Measurements from ENCODE around the gene DCAF4.

Gene DCAF4

DNA sequence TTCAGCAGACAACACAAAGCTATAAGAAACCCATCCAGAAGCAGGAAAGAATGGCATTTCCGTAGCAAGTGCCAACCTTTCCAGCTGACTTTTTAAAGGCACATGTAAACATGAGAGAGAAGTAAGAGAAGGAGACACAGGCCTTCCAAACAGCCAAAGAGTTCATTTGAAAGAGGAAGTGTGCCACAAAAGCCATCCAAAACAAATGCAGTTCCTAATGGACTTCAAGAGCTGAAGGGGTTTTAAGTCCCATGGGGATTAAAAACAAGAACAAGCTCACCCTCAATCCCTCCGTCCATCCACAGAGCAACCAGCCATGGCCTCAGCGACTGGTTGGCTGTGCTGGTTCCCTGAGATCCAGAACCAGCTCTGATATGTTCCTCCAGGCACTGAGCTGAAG lies 27.8 kb upstream of the DCAF4 start:
- no peak for DNase-seq

DNA sequence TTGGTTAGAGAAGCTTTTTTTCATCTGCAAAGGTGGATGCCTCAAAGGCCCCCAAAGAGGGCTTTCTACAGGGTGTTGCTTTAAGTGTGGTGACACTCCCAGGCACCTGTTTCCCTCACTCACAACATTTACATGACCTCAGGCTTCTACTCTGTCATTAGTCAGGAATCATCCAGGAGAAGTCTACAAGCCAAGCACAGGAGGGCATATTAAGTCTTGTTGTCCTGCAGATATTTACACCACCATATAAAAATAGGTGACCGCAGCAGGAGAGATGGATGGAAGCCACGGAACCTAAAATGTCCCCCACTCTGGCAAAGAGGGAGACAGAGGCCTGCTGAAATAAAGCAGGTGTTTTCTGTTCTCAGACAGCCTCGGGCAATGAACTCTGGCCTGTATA lies 24.9 kb upstream of the DCAF4 start:
- no peak for DNase-seq

DNA sequence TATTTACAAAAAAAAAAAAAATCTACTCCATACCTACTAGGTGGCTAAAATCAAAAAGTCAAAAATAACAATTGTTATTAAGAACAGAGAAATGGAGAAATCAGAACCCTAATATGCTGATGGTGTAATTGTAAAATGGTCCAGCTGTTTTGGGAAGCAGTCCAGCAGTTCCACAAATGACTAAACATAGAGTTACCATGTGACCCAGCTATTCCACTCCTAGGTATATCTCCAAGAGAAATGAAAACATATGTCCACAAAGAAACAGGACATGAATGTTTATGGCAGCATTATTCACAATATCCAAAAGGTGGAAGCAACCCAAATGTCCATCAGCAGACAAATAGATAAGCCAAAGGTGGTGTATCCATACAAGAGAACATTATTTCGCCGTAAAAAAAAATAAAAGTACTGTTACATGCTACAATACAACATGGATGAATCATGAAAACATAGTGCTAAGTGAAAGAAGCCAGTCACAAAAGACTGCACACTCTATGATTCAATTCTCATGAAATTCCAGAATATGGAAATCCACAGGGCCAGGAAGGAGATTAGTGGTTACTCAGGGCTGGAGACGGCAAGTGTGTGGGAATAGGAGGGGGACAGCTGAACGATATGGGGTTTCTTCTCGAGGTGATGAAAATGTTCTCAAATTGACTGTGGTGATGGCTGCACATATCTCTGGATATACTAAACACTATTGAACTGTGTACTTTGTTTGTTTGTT lies 23.3 kb upstream of the DCAF4 start:
- no peak for DNase-seq

DNA sequence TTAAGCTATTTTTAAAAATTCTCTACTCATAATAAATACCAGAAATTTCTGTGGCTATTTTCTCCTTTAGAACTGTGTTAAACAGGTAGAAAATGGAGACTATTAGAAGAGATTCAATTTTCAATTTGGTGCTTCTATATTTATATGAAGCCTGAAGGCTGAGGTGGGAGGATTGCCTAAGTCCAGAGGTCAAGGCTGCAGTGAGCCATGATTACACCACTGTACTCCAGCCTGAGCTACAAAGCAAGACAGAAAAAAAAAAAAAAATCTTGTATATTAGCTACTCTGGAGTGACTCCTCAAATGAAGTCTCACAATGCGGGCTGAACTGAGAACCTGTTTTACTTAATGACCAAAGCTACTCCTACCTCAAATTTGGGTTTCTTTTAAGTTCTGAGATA lies 22.5 kb upstream of the DCAF4 start:
- no peak for DNase-seq

DNA sequence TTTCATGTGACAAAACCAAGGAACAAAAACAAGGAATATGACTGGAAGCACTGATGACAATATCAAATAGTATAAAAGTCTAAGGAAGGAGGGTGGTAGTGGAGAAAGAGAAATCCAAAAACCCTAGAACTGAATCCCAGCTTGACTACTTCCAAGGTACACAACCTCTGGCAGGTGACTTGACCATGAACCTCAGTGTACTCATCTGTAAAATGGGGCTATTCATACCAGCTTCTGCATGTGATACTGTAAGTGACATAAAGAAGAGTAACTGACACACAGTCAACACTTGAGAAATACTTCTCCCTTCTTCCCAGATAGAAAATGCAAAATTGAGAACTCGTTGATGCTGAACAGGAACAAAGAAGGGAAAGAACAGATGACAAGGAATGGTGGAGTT lies 22.0 kb upstream of the DCAF4 start:
- no peak for DNase-seq

GRCh38 chr14:72904840-72905561 lies 21.3 kb upstream of the DCAF4 start:
- no peak for DNase-seq

DNA sequence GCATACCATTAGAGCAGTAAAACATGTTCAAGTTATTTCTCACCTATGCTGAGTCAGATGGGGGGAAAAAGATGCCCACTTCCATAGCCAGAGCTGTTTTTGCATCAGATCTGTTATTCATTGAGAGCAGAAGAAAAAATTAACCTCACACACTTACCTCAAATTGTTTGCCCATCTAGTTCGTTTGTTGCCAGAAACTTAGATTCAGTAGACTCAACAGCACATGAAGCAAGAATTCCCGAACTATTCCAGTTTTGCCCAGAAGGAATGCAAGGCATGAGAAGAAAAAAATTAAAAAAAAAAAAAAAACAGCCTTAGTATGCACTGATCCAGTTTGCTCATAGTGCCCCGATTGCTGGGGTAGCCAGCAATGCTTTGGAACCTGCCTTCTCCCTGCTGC lies 19.9 kb upstream of the DCAF4 start:
- no peak for DNase-seq

DNA sequence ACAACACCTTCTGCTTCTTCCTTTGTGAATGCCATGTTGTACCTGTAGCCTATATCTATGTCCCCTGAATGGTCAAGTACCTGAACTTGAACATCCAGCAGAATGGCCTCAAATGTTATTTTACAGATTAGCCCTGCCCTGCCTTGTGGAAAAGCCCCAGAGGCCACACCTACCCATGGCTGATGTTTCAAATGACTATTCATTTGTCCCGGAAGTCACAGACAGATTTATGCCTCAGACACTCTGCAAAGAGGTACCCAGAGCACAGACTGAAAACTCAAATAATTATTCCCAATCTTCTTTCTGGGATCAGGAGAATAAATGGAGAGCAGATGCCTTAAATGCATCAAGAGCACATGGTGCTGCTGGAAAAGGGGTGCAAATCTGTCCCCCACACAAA lies 19.4 kb upstream of the DCAF4 start:
- no peak for DNase-seq

GRCh38 chr14:72907886-72908285 lies 18.4 kb upstream of the DCAF4 start:
- DNase-seq: no peak

DNA sequence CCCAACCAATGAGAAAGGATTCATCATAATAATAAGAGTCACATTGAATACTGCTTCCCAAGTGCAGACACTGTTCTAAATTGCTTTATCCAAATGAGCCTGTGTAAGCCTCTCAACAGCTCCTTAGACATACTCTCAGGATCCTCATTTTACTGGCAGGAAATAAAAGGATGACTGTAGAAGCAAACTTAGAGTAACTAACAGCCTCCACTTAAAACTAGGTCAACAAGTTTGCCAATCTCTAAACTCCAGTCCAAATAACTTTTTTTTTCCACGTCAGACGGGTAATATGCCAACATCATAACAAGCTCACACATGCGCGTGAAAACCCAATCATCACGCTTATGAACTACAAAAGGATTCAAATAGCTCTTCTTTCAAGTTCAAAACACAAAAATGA lies 17.1 kb upstream of the DCAF4 start:
- DNase-seq: no peak

DNA sequence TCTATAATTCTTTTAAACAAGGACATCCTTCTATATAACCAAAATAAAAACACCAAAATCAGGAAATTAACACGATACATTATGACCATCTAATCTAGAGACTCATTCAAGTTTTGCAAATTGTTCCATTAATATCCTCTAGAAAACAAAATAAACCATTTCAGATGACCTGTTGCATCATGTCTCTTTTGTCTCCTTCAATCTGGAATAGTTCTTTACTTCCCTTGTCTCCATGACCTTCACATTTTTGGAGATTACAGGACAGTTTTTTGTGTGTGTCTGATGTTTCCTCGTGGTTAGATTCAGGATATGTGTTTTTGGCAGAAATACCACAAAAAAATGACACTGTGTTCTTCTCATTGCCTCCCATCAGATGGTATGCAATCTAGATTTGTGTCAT lies 12.5 kb upstream of the DCAF4 start:
- DNase-seq: no peak

DNA sequence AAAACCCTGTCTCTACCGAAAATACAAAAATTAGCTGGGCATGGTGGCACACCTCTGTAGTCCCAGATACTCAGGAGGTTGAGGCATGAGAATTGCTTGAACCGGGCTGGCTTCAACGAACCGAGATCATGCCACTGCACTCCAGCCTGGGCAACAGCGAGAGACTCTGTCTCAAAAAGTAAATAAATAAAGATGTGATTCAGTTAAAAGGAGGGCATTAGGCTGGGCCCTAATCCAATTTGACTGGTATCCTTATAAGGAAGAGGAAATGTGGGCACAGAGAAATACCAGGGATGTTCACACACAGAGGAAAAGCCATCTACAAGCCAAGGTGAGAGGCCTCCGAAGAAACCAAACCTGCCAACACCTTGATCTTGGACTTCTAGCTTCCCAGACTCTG lies 10.1 kb upstream of the DCAF4 start:
- no peak for DNase-seq

DNA sequence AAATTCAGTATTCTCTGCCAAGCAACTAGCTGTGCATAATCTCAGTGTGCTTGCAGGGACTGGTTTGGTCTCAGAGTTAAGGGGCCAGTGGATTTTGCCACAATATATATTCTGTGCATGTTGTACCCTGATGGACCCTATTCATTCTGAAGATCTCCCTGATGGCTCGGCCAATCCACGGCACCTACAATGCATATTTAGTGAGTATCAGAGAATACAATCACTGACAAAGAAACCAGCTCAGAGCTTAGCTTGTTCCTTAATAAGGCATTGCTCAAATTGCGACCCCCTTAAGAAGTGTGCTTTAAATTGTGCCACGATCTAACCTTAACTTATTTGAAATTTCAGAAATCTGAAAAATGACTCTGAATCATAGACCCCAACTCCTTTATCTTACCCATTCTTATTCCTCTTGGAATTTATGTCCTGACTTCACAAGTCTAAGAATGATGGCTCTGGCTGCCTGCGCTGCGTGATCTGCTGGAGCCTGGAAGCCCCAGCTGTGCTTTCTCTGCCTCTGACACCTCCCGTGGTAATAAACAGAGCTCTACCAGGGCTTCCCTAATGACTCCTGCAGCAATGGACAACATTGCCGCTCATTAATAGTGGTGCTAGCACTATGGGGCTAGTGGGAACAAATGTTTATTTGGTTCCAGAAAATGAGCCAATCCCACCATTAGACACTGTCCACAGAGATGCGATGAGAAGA lies 9.0 kb upstream of the DCAF4 start:
- no peak for DNase-seq

DNA sequence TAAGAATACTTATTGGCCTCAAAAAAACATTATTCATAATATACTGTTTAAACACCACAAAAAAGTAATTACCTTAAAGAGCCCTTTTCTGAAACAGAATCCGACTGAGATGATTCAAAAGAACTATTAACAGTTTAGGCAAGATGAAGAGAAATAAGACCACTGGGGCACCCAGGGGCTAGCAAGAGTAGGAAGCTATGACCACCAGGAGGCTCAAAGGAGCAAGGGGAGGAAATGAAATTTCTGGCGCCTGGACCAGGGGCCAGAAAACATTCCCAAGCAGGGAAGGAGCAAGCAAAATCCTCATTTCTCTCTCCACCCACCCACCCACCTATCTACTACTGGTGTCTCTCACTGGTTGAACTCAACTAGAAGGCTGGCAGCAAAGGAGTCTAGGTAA lies 6.3 kb upstream of the DCAF4 start:
- DNase-seq: no peak

GRCh38 chr14:72921396-72921795 lies 4.9 kb upstream of the DCAF4 start:
- no peak for DNase-seq

- DNase-seq: peak; percentile 62
Observed at GRCh38 chr14:72924337-72924736, 1.9 kb upstream of the DCAF4 start.

DNA sequence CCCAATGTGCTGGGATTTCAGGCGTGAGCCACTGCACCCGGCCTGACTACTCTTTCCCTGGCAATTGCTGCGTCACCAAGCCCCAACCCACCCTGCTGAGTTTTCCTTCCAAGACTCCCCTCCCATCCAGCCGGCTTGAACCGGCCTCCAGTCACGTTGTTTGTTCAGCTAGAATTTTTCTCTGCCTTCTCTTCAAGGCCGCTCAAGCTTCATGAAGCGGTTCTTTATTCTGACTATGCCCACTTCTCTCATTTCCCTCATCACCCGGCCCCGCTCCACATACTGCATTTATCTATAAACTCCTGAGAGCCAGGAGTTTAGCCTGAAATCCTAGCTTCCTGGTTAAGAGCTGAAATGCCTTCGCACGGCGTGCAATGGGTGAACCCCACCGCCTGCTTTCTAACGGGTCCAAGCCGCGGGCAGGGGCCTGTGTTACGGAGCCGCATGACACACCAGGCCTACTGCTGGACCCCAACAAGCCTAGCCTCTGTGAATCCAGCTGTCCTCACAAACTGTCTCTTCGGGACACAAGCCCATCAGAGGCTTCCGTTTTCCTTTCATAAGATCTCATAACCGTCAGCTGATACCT lies 999 bp upstream of the DCAF4 start:
- no peak for DNase-seq

- DNase-seq: no peak
Observed at GRCh38 chr14:72925815-72926291, 411 bp upstream of the DCAF4 start.

DNA sequence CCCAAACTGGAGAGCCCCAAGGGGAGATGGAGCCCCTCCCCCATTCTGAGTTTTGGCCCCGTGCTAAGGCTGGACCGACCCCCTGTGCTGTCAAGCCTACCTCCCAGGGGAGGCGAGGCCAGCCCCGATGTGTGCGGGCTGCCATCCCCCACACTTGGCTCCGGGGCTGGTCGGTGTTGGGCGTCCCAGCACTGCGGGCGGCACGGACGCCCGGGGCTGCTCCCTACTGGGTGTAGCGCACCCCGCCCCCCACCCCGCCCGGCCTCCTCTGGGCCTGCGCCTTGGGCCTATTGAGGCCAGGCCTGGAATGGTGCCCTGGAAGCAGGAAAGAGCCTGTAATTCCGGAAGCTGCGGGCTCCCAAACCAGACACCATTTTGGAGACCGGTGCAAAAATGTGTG lies 2.6 kb downstream of the DCAF4 start:
- DNase-seq: no peak

- DNase-seq: no peak
Observed at GRCh38 chr14:72929316-72930080, 3.2 kb downstream of the DCAF4 start.

DNA sequence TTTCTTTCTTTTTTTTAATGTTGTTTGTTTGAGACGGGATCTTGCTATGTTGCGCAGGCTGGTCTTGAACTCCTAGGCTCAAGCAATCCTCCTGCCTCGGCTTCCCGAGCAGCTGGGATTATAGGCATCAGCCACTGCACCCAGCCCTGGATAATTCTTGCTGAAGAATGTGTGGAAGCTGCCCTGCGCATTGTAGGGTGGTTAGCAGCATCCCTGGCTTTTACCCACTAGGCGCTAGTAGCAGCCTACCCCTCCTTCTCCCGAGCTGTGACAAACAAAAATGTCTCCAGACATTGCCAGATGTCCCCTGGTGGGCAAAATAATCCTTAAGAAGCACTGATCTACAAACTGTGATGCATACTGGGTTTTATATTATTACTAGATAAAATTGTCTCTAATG lies 6.6 kb downstream of the DCAF4 start:
- DNase-seq: no peak

- no peak for DNase-seq
Observed at GRCh38 chr14:72939630-72940029, 13.4 kb downstream of the DCAF4 start.

All from NCI-H510A (cell line).